GM23338 (cell line): ENCODE results near the gene DCST2. TPM values are rescaled to one million over a fixed set of nuclear protein-coding genes. Genes with fewer than 3 reads are reported as not detected.

Source experiments
- ATAC-seq: fragments of 200-7000 bp; cut with Tn5 transposase; 3 replicates; pipeline ENCODE4 v1.9.1; 2020
- DNase-seq: peaks from one replicate; pipeline ENCODE4 v3.0.0-alpha.2; 2015; ENCODE audit warnings: low spot score
- H2AFZ ChIP-seq: fragments of 200-600 bp; sonication (generic); 2 replicates; pipeline ENCODE4 v1.8.0; 2016; ENCODE audit warnings: antibody characterized with exemption, mild to moderate bottlenecking, moderate library complexity
- H3F3A ChIP-seq: fragments of 200-600 bp; sonication (generic); replicated peaks from 2 replicates; pipeline ENCODE4 v1.8.0; 2017; ENCODE audit warnings: antibody characterized with exemption, mixed run types, low read depth
- H3K27ac ChIP-seq: fragments of 200-600 bp; sonication (generic); 2 replicates; pipeline ENCODE4 v1.6.1; 2016; ENCODE audit warnings: low read depth
- H3K27me3 ChIP-seq: fragments of 200-600 bp; sonication (generic); 2 replicates; pipeline ENCODE4 v1.8.0; 2016; ENCODE audit warnings: mild to moderate bottlenecking, mixed run types, moderate library complexity; ENCODE audit not compliant: insufficient read depth
- H3K36me3 ChIP-seq: fragments of 200-600 bp; sonication (generic); 2 replicates; pipeline ENCODE4 v1.8.0; 2016; ENCODE audit warnings: mild to moderate bottlenecking; ENCODE audit not compliant: insufficient read depth
- H3K4me1 ChIP-seq: fragments of 200-600 bp; sonication (generic); 2 replicates; pipeline ENCODE4 v1.8.0; 2016; ENCODE audit warnings: mild to moderate bottlenecking, moderate library complexity; ENCODE audit not compliant: insufficient read depth
- H3K4me2 ChIP-seq: fragments of 200-600 bp; sonication (generic); 2 replicates; pipeline ENCODE4 v1.7.1; 2017; ENCODE audit warnings: mixed run types
- H3K4me3 ChIP-seq: fragments of 200-600 bp; sonication (generic); 2 replicates; pipeline ENCODE4 v1.6.1; 2016; ENCODE audit warnings: mixed run types
- H3K79me2 ChIP-seq: fragments of 200-600 bp; sonication (generic); replicated peaks from 2 replicates; pipeline ENCODE4 v1.8.0; 2017; ENCODE audit warnings: mild to moderate bottlenecking; ENCODE audit not compliant: insufficient read depth
- H3K9me2 ChIP-seq: fragments of 200-600 bp; sonication (generic); 2 replicates; pipeline ENCODE4 v1.8.0; 2017; ENCODE audit not compliant: insufficient read depth
- H4K20me1 ChIP-seq: fragments of 200-600 bp; sonication (generic); replicated peaks from 2 replicates; pipeline ENCODE4 v1.8.0; 2017; ENCODE audit warnings: mild to moderate bottlenecking; ENCODE audit not compliant: insufficient read depth
- H3K27ac Mint-ChIP-seq: 2 replicates; pipeline ENCODE4 v1.8.0; 2020; ENCODE audit warnings: inconsistent platforms, mild to moderate bottlenecking, moderate library complexity, mixed read lengths
- H3K27me3 Mint-ChIP-seq: 3 replicates; pipeline ENCODE4 v1.8.0; 2022; ENCODE audit warnings: low read depth, mild to moderate bottlenecking, moderate library complexity, mixed read lengths, inconsistent platforms; ENCODE audit not compliant: insufficient read depth, poor library complexity
- H3K36me3 Mint-ChIP-seq: 3 replicates; pipeline ENCODE4 v1.8.0; 2021; ENCODE audit warnings: low read depth, mild to moderate bottlenecking, inconsistent platforms, moderate library complexity, mixed read lengths
- H3K4me1 Mint-ChIP-seq: 3 replicates; pipeline ENCODE4 v1.8.0; 2020; ENCODE audit warnings: mild to moderate bottlenecking, inconsistent platforms, mixed read lengths
- H3K4me3 Mint-ChIP-seq: 3 replicates; pipeline ENCODE4 v1.8.0; 2021; ENCODE audit warnings: moderate library complexity, mild to moderate bottlenecking, inconsistent platforms, mixed read lengths
- H3K9me3 Mint-ChIP-seq: 3 replicates; pipeline ENCODE4 v1.8.0; 2020; ENCODE audit warnings: moderate library complexity, mild to moderate bottlenecking, inconsistent platforms, mixed read lengths
- CREB1 ChIP-seq: fragments of 250-450 bp; sonication (Bioruptor Pico); IDR thresholded peaks from 2 replicates; pipeline ENCODE4 v1.5.0; 2020; ENCODE audit warnings: low read depth, mild to moderate bottlenecking, moderate library complexity
- CTCF ChIP-seq, 2 experiments: fragments of 200-600 bp in 1 of 2; sonication (generic) in 1 of 2; conservative IDR thresholded peaks; 2 replicates each; pipeline versions ENCODE4 v1.5.1 to v1.6.1; 2016 to 2017; ENCODE audit warnings: antibody characterized with exemption in 2 of 2, low read depth in 2 of 2, mild to moderate bottlenecking in 2 of 2, moderate library complexity in 1 of 2
- ETS1 ChIP-seq: IDR thresholded peaks from 2 replicates; pipeline ENCODE4 v1.6.1; 2016; ENCODE audit warnings: antibody characterized with exemption
- EZH2 ChIP-seq: fragments of 200-600 bp; sonication (generic); IDR thresholded peaks from one replicate; pipeline ENCODE4 v1.8.0; 2017; ENCODE audit warnings: antibody characterized with exemption, mild to moderate bottlenecking, low read depth; ENCODE audit not compliant: unreplicated experiment
- EZH2phosphoT487 ChIP-seq: fragments of 200-600 bp; sonication (generic); IDR thresholded peaks from one replicate; pipeline ENCODE4 v1.8.1; 2018; ENCODE audit warnings: antibody characterized with exemption; ENCODE audit not compliant: unreplicated experiment
- JUNB ChIP-seq: IDR thresholded peaks from one replicate; pipeline ENCODE4 v1.6.1; 2016; ENCODE audit warnings: antibody characterized with exemption; ENCODE audit not compliant: unreplicated experiment
- NANOG ChIP-seq: IDR thresholded peaks from 2 replicates; pipeline ENCODE4 v1.6.1; 2016; ENCODE audit warnings: antibody characterized with exemption, borderline replicate concordance
- POLR2AphosphoS5 ChIP-seq: IDR thresholded peaks from 2 replicates; pipeline ENCODE4 v1.6.1; 2016; ENCODE audit warnings: antibody characterized with exemption, low read depth
- REST ChIP-seq: IDR thresholded peaks from one replicate; pipeline ENCODE4 v1.6.1; 2018; ENCODE audit warnings: antibody characterized with exemption; ENCODE audit not compliant: unreplicated experiment
- STAT1 ChIP-seq: IDR thresholded peaks from one replicate; pipeline ENCODE4 v1.6.1; 2016; ENCODE audit warnings: antibody characterized with exemption; ENCODE audit not compliant: unreplicated experiment
- ZNF114 ChIP-seq: fragments of 250-450 bp; sonication (Bioruptor Pico); IDR thresholded peaks from 2 replicates; pipeline ENCODE4 v1.5.0; 2020; ENCODE audit warnings: mild to moderate bottlenecking, moderate library complexity
- ZNF331 ChIP-seq: fragments of 250-450 bp; sonication (Bioruptor Pico); IDR thresholded peaks from 2 replicates; pipeline ENCODE4 v1.5.0; 2020; ENCODE audit warnings: low read depth, mild to moderate bottlenecking, moderate library complexity
- ZNF462 ChIP-seq: fragments of 250-450 bp; sonication (Bioruptor Pico); IDR thresholded peaks from 2 replicates; pipeline ENCODE4 v1.5.0; 2020; ENCODE audit warnings: mild to moderate bottlenecking, moderate library complexity
- polyA plus RNA-seq: library from polyadenylated mRNA; unstranded; fragments of >200 nt; fragmentation: Nextera tagmentation; extraction: Ambion mirVana; gene quantifications from 2 replicates; pipeline ENCODE4 v1.2.1, GENCODE V29; 2016
- total RNA-seq: library from RNA; depleted of rRNA; stranded (reverse); fragments of >200 nt; shearing (Covaris generic); gene quantifications from 2 replicates; pipeline ENCODE4 v1.2.3, GENCODE V29; 2014

The DCST2 gene
- total and polyA plus RNA-seq, 2 experiments from 2014 or later, result 0.78 TPM; not detected in 1

GRCh38 chr1:155060736-155061135 lies 27.2 kb upstream of the DCST2 start:
- peaks cover 5% of the 10 kb centered on the region; the same call in 1 of the 3 replicates for H3K36me3 Mint-ChIP-seq
- peaks cover 10% of the 10 kb centered on the region for H3K27me3 Mint-ChIP-seq
- H3K4me1 Mint-ChIP-seq, result peaks cover 22% of the 10 kb centered on the region

More at GRCh38 chr1:155060736-155061135, 27.2 kb upstream of the DCST2 start:
- H3K4me2 ChIP-seq, result no peak overlapping the region
- H2AFZ ChIP-seq, result no peak overlapping the region
- H3K36me3 ChIP-seq, result no peaks in the 10 kb centered on the region
- H3K79me2 ChIP-seq, result peaks cover 14% of the 10 kb centered on the region
- H3K4me3 Mint-ChIP-seq, result no peak overlapping the region
- peaks cover 16% of the 10 kb centered on the region for H3K4me1 ChIP-seq
- TF ChIP-seq EZH2phosphoT487 (no peak), NANOG (no peak), STAT1 (no peak), CREB1 (CRISPR knock-in tag) (no peak), REST (no peak), ZNF462 (CRISPR knock-in tag) (no peak), ZNF331 (CRISPR knock-in tag) (no peak), EZH2 (no peak), ZNF114 (CRISPR knock-in tag) (no peak), POLR2AphosphoS5 (no peak), ETS1 (no peak), JUNB (no peak), CTCF (conservative IDR thresholded peaks at IDR 0.05; ENCODE audit: low read depth in 2 of 2) (no peak)
- H3K27ac Mint-ChIP-seq, result no peak overlapping the region
- H3K27me3 ChIP-seq, result peaks cover 6% of the 10 kb centered on the region; the same call in 1 of the 2 replicates
- H3K9me2 ChIP-seq, result no peaks in the 10 kb centered on the region
- ATAC-seq (no peak), DNase-seq (no peak)
- H3K27ac ChIP-seq, result no peak overlapping the region
- peaks cover 12% of the 10 kb centered on the region for H4K20me1 ChIP-seq
- no peak overlapping the region for H3K4me3 ChIP-seq
- H3K9me3 Mint-ChIP-seq, result no peaks in the 10 kb centered on the region
- H3F3A ChIP-seq, result peaks cover 16% of the 10 kb centered on the region
